CD4-positive, alpha-beta T cell treated with Interleukin-10 for 1 hour (primary cell): Measurements from ENCODE around the gene INTS3.
A peak's percentile ranks its signal among the peaks of the same experiment; 100 is the strongest.

Source experiments
- DNase-seq: peaks from one replicate; pipeline ENCODE4 v3.0.0-alpha.2; 2020

The INTS3 gene

GRCh38 chr1:153727463-153728304, at the start of gene INTS3:
Gene INTS3, plus strand, starts transcription at chr1:153728050. Its CDS starts 585 bp downstream, at chr1:153728635.
- DNase-seq = peak; percentile 100

- no peak for DNase-seq
Measured at GRCh38 chr1:153678519-153679336, 49.1 kb upstream of the INTS3 start, which contains the start of gene NPR1. Gene NPR1, plus strand, starts transcription at chr1:153678688. Its CDS starts 421 bp downstream, at chr1:153679109.

- DNase-seq = no peak
Measured at GRCh38 chr1:153679337-153680119, 48.3 kb upstream of the INTS3 start.

GRCh38 chr1:153680120-153680403, 47.8 kb upstream of the INTS3 start:
- DNase-seq = no peak

GRCh38 chr1:153682730-153683129, 45.1 kb upstream of the INTS3 start:
- DNase-seq = no peak

GRCh38 chr1:153683854-153684253, 44.0 kb upstream of the INTS3 start:
- no peak for DNase-seq

- DNase-seq = no peak
Measured at GRCh38 chr1:153684892-153685291, 43.0 kb upstream of the INTS3 start.

- no peak for DNase-seq
Measured at GRCh38 chr1:153685544-153686340, 42.1 kb upstream of the INTS3 start.

- DNase-seq = no peak
Measured at GRCh38 chr1:153687346-153688125, 40.3 kb upstream of the INTS3 start.

- no peak for DNase-seq
Measured at GRCh38 chr1:153688276-153688675, 39.6 kb upstream of the INTS3 start.

- no peak for DNase-seq
Measured at GRCh38 chr1:153688736-153689328, 39.0 kb upstream of the INTS3 start.

- DNase-seq = no peak
Measured at GRCh38 chr1:153693466-153693865, 34.4 kb upstream of the INTS3 start.

- DNase-seq = no peak
Measured at GRCh38 chr1:153696741-153697140, 31.1 kb upstream of the INTS3 start.

GRCh38 chr1:153697191-153698019, 30.4 kb upstream of the INTS3 start:
- DNase-seq = no peak

GRCh38 chr1:153698020-153698922, 29.6 kb upstream of the INTS3 start:
- DNase-seq = no peak

- no peak for DNase-seq
Measured at GRCh38 chr1:153698923-153699714, 28.7 kb upstream of the INTS3 start.

- DNase-seq = no peak
Measured at GRCh38 chr1:153699768-153700167, 28.1 kb upstream of the INTS3 start.

GRCh38 chr1:153705484-153705883, 22.4 kb upstream of the INTS3 start:
- DNase-seq = no peak
